H9 (cell line): Measurements from ENCODE around the gene TBC1D7. TPM values are rescaled to one million over a fixed set of nuclear protein-coding genes. Genes with fewer than 3 reads are reported as not detected.

Experiments used
- DNase-seq: peaks from one replicate; pipeline ENCODE4 v3.0.0-alpha.2; 2017
- H2AFZ ChIP-seq: one replicate; pipeline ENCODE4 v1.6.1; 2013; ENCODE audit warnings: mild to moderate bottlenecking, low read length, control low read depth, moderate library complexity
- H2AK5ac ChIP-seq: 2 replicates; pipeline ENCODE4 v1.6.1; 2013; ENCODE audit warnings: low read length, control low read depth, mixed read lengths; ENCODE audit not compliant: insufficient read length
- H2BK120ac ChIP-seq: one replicate; pipeline ENCODE4 v1.6.1; 2013; ENCODE audit warnings: low read depth, mild to moderate bottlenecking, low read length, control low read depth, inconsistent platforms; ENCODE audit not compliant: poor library complexity, severe bottlenecking
- H2BK12ac ChIP-seq: 2 replicates; pipeline ENCODE4 v1.6.1; 2013; ENCODE audit warnings: low read length, control low read depth, mixed read lengths, low read depth; ENCODE audit not compliant: insufficient read length
- H2BK15ac ChIP-seq: 2 replicates; pipeline ENCODE4 v1.6.1; 2013; ENCODE audit warnings: low read depth, low read length, control low read depth
- H2BK20ac ChIP-seq: one replicate; pipeline ENCODE4 v1.6.1; 2013; ENCODE audit warnings: low read depth, mild to moderate bottlenecking, low read length, control low read depth, inconsistent platforms; ENCODE audit not compliant: poor library complexity, severe bottlenecking
- H2BK5ac ChIP-seq: 2 replicates; pipeline ENCODE4 v1.6.1; 2013; ENCODE audit warnings: low read length, control low read depth, mixed read lengths; ENCODE audit not compliant: insufficient read length
- H3K14ac ChIP-seq: 2 replicates; pipeline ENCODE4 v1.6.1; 2013; ENCODE audit warnings: low read length, control low read depth; ENCODE audit not compliant: insufficient read depth
- H3K18ac ChIP-seq: 2 replicates; pipeline ENCODE4 v1.6.1; 2013; ENCODE audit warnings: low read depth, mild to moderate bottlenecking, mixed read lengths, low read length, control low read depth; ENCODE audit not compliant: insufficient read length
- H3K23ac ChIP-seq: 2 replicates; pipeline ENCODE4 v1.6.1; 2013; ENCODE audit warnings: low read length, control low read depth, mixed read lengths, low read depth; ENCODE audit not compliant: insufficient read length
- H3K23me2 ChIP-seq: 2 replicates; pipeline ENCODE4 v1.6.1; 2013; ENCODE audit warnings: low read depth, mild to moderate bottlenecking, mixed read lengths, low read length, control low read depth; ENCODE audit not compliant: insufficient read length, poor library complexity, severe bottlenecking
- H3K27ac ChIP-seq: 2 replicates; pipeline ENCODE4 v1.5.1; 2013; ENCODE audit warnings: low read length, control low read depth, mixed read lengths, low read depth; ENCODE audit not compliant: insufficient read length
- H3K27me3 ChIP-seq: 2 replicates; pipeline ENCODE4 v1.6.1; 2013; ENCODE audit warnings: low read length, control low read depth, inconsistent platforms; ENCODE audit not compliant: insufficient read depth
- H3K4ac ChIP-seq: 2 replicates; pipeline ENCODE4 v1.6.1; 2013; ENCODE audit warnings: low read depth, mild to moderate bottlenecking, control low read depth, inconsistent platforms, low read length, moderate library complexity
- H3K4me1 ChIP-seq: 2 replicates; pipeline ENCODE4 v1.6.1; 2013; ENCODE audit warnings: low read length, control low read depth, inconsistent platforms; ENCODE audit not compliant: insufficient read depth
- H3K4me2 ChIP-seq: 2 replicates; pipeline ENCODE4 v1.6.1; 2013; ENCODE audit warnings: low read length, control low read depth, mixed read lengths; ENCODE audit not compliant: insufficient read length, insufficient read depth
- H3K56ac ChIP-seq: 2 replicates; pipeline ENCODE4 v1.6.1; 2013; ENCODE audit warnings: low read depth, mild to moderate bottlenecking, mixed read lengths, low read length, control low read depth; ENCODE audit not compliant: insufficient read length
- H3K79me1 ChIP-seq: 2 replicates; pipeline ENCODE4 v1.6.1; 2013; ENCODE audit warnings: low read depth, mild to moderate bottlenecking, moderate library complexity, low read length, control low read depth, inconsistent platforms; ENCODE audit not compliant: insufficient read depth, poor library complexity, severe bottlenecking
- H3K79me2 ChIP-seq: 2 replicates; pipeline ENCODE4 v1.6.1; 2013; ENCODE audit warnings: low read length, control low read depth, inconsistent platforms; ENCODE audit not compliant: insufficient read depth
- H3K9ac ChIP-seq: 2 replicates; pipeline ENCODE4 v1.6.1; 2013; ENCODE audit warnings: low read length, control low read depth, mixed read lengths; ENCODE audit not compliant: insufficient read length; ENCODE audit errors: extremely low read depth
- H3K9me3 ChIP-seq: one replicate; pipeline ENCODE4 v1.6.1; 2013; ENCODE audit warnings: low read depth, low read length, inconsistent platforms; ENCODE audit not compliant: control insufficient read depth
- H3T11ph ChIP-seq: one replicate; pipeline ENCODE4 v1.6.1; 2013; ENCODE audit warnings: mild to moderate bottlenecking, low read length, control low read depth, inconsistent platforms
- H4K20me1 ChIP-seq: one replicate; pipeline ENCODE4 v1.6.1; 2013; ENCODE audit not compliant: control insufficient read depth, insufficient read length, insufficient read depth
- H4K5ac ChIP-seq: 2 replicates; pipeline ENCODE4 v1.6.1; 2013; ENCODE audit warnings: low read depth, mild to moderate bottlenecking, mixed read lengths, low read length, control low read depth; ENCODE audit not compliant: insufficient read length
- H4K8ac ChIP-seq: replicated peaks from 2 replicates; pipeline ENCODE4 v1.6.1; 2013; ENCODE audit warnings: low read length, control low read depth, mixed read lengths, low read depth; ENCODE audit not compliant: insufficient read length
- H4K91ac ChIP-seq: 2 replicates; pipeline ENCODE4 v1.6.1; 2013; ENCODE audit warnings: low read depth, mild to moderate bottlenecking, moderate library complexity, mixed read lengths, low read length, control low read depth; ENCODE audit not compliant: insufficient read length
- H3K27ac Mint-ChIP-seq, 3 experiments: 2 replicates in 2 of 3; 3 replicates in 1 of 3; pipeline ENCODE4 v1.8.0; 2020 to 2021; ENCODE audit warnings: mixed read lengths in 3 of 3, mild to moderate bottlenecking in 1 of 3, moderate library complexity in 1 of 3
- H3K27me3 Mint-ChIP-seq: 2 replicates; pipeline ENCODE4 v1.8.0; 2021; ENCODE audit warnings: low read depth, mild to moderate bottlenecking, moderate library complexity, mixed read lengths
- H3K36me3 Mint-ChIP-seq, 3 experiments: 2 replicates in 2 of 3; 3 replicates in 1 of 3; pipeline ENCODE4 v1.8.0; 2020 to 2021; ENCODE audit warnings: low read depth in 3 of 3, mixed read lengths in 3 of 3; ENCODE audit not compliant: insufficient read depth in 1 of 3
- H3K4me1 Mint-ChIP-seq, 2 experiments: 2 replicates each; pipeline ENCODE4 v1.8.0; 2020; ENCODE audit warnings: mixed read lengths in 2 of 2
- H3K4me3 Mint-ChIP-seq, 2 experiments: 2 replicates in 1 of 2; 3 replicates in 1 of 2; pipeline ENCODE4 v1.8.0; 2020 to 2021; ENCODE audit warnings: mild to moderate bottlenecking in 2 of 2, mixed read lengths in 2 of 2, moderate library complexity in 1 of 2
- H3K9me3 Mint-ChIP-seq, 2 experiments: 2 replicates in 1 of 2; 3 replicates in 1 of 2; pipeline ENCODE4 v1.8.0; 2020; ENCODE audit warnings: mild to moderate bottlenecking in 2 of 2, mixed read lengths in 2 of 2, moderate library complexity in 1 of 2
- CTCF ChIP-seq: fragments of 200-600 bp; sonication (generic); conservative IDR thresholded peaks from 3 replicates; pipeline ENCODE4 v1.8.0; 2021; ENCODE audit warnings: antibody characterized with exemption, mild to moderate bottlenecking
- WGBS: extraction: QIAGEN DNeasy Blood & Tissue Kit; methylation state at CpG from one replicate; pipeline ENCODE4 v1.1.7; 2013; ENCODE audit warnings: missing lambda C conversion rate, low lambda C conversion rate, mixed read lengths; ENCODE audit not compliant: insufficient read length; ENCODE audit errors: extremely low coverage; 5-methylcytosine and 5-hydroxymethylcytosine counted together
- total RNA-seq: library from RNA; stranded (reverse); gene quantifications from 2 replicates; pipeline ENCODE4 v1.2.1, GENCODE V29; 2021

Gene TBC1D7
- total RNA-seq, 1 experiment from 2014 or later = 33.9 TPM

DNA sequence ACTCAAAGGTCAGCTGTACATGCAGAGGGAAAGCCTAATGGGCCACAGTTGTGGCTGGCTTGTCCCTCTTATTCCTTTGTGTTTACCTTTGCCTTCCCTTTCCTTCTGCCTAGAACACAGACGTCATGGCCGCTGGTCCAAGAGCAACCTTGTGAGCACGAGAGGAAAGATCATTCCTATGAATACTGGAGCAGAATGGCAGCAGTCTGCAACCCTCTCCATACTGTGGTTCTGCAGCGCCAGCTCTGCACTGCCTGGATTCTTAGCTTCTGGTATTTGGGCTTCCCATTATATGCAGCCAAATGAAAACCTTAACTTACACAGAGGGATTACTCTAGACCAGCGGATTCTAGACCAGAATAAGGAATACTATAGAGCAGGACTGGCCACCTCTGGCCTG lies 12.4 kb downstream of the TBC1D7 start:
- Mint-ChIP-seq H3K9me3 (no peaks in the 10 kb centered on the region), H3K4me1 (no peaks in the 10 kb centered on the region), H3K27me3 (no peaks in the 10 kb centered on the region), H3K36me3 (peaks cover 25 to 82% (median 62%) of the 10 kb centered on the region in 3 experiments; a peak in 6 of 7 replicates), H3K27ac (no peak overlapping the region), H3K4me3 (no peak overlapping the region)
- Histone ChIP-seq H3K18ac (no peak overlapping the region), H2BK15ac (no peak overlapping the region), H3K9ac (no peak overlapping the region), H2AK5ac (no peak overlapping the region), H4K91ac (no peak overlapping the region), H4K20me1 (no peaks in the 10 kb centered on the region), H3K79me2 (no peaks in the 10 kb centered on the region), H3K4ac (no peak overlapping the region), H2BK12ac (no peak overlapping the region), H3K23me2 (no peaks in the 10 kb centered on the region), H3K27ac (no peak overlapping the region), H3K23ac (no peak overlapping the region), H3K9me3 (no peaks in the 10 kb centered on the region), H2BK20ac (no peak overlapping the region), H3K14ac (no peak overlapping the region), H4K8ac (no peak overlapping the region), H2AFZ (no peak overlapping the region), H3K79me1 (no peaks in the 10 kb centered on the region), H3K4me2 (no peak overlapping the region), H3T11ph (no peak overlapping the region), H2BK5ac (no peak overlapping the region), H3K56ac (no peak overlapping the region), H2BK120ac (no peak overlapping the region), H3K4me1 (no peaks in the 10 kb centered on the region), H4K5ac (no peak overlapping the region), H3K27me3 (no peaks in the 10 kb centered on the region)
- DNase-seq = no peak
- WGBS = no CpG with 5 or more reads among the region's 5 CpGs
- no peak for TF ChIP-seq CTCF
